ENCODE results near the gene OR51V1.

Gene OR51V1

GRCh38 chr11:5192738-5193137, 7.7 kb downstream of the OR51V1 start:
- Histone ChIP-seq H3K36me3 (ENCODE audit: insufficient read depth) (no peaks in the 10 kb centered on the region), H3K4me3 (IDR thresholded peaks at IDR 0.05; ENCODE audit: insufficient read depth, low read depth, low read length) (no peak overlapping the region), H2AFZ (ENCODE audit: low read depth) (no peak overlapping the region), H3K27ac (no peak overlapping the region), H3K4me1 (ENCODE audit: low read depth, poor library complexity, severe bottlenecking) (no peaks in the 10 kb centered on the region), H3K27me3 (ENCODE audit: insufficient read depth, low read depth) (no peaks in the 10 kb centered on the region), H3K4me2 (no peak overlapping the region), H3K9ac (no peak overlapping the region), H3K79me2 (ENCODE audit: insufficient read depth, low read depth) (no peaks in the 10 kb centered on the region), H4K20me1 (ENCODE audit: insufficient read depth) (no peaks in the 10 kb centered on the region)
- TF ChIP-seq, protein P1, sequence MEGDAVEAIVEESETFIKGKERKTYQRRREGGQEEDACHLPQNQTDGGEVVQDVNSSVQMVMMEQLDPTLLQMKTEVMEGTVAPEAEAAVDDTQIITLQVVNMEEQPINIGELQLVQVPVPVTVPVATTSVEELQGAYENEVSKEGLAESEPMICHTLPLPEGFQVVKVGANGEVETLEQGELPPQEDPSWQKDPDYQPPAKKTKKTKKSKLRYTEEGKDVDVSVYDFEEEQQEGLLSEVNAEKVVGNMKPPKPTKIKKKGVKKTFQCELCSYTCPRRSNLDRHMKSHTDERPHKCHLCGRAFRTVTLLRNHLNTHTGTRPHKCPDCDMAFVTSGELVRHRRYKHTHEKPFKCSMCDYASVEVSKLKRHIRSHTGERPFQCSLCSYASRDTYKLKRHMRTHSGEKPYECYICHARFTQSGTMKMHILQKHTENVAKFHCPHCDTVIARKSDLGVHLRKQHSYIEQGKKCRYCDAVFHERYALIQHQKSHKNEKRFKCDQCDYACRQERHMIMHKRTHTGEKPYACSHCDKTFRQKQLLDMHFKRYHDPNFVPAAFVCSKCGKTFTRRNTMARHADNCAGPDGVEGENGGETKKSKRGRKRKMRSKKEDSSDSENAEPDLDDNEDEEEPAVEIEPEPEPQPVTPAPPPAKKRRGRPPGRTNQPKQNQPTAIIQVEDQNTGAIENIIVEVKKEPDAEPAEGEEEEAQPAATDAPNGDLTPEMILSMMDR (conservative IDR thresholded peaks at IDR 0.05; ENCODE audit: low read depth, low read length), result no peak

- TF ChIP-seq, protein P1 (conservative IDR thresholded peaks at IDR 0.05; ENCODE audit: low read depth, low read length), result no peak
- no peaks in the 10 kb centered on the region for H3K36me3 ChIP-seq (ENCODE audit: insufficient read depth)
- H3K4me3 ChIP-seq (IDR thresholded peaks at IDR 0.05; ENCODE audit: insufficient read depth, low read depth, low read length), result no peak overlapping the region
- no peak overlapping the region for H2AFZ ChIP-seq (ENCODE audit: low read depth)
- H3K9ac ChIP-seq, result no peak overlapping the region
- H3K4me1 ChIP-seq (ENCODE audit: low read depth, poor library complexity, severe bottlenecking), result no peaks in the 10 kb centered on the region
- no peaks in the 10 kb centered on the region for H3K27me3 ChIP-seq (ENCODE audit: insufficient read depth, low read depth)
- no peaks in the 10 kb centered on the region for H3K79me2 ChIP-seq (ENCODE audit: insufficient read depth, low read depth)
- H3K27ac ChIP-seq, result no peak overlapping the region
- no peak overlapping the region for H3K4me2 ChIP-seq
- no peaks in the 10 kb centered on the region for H4K20me1 ChIP-seq (ENCODE audit: insufficient read depth)
These were observed 12.3 kb downstream of the OR51V1 start for GRCh38 chr11:5188201-5188600.

- TF ChIP-seq, protein P1 (conservative IDR thresholded peaks at IDR 0.05; ENCODE audit: low read depth, low read length), result no peak
- Histone ChIP-seq H3K36me3 (ENCODE audit: insufficient read depth) (no peaks in the 10 kb centered on the region), H4K20me1 (ENCODE audit: insufficient read depth) (no peaks in the 10 kb centered on the region), H3K27me3 (ENCODE audit: insufficient read depth, low read depth) (no peaks in the 10 kb centered on the region), H3K27ac (no peak overlapping the region), H2AFZ (ENCODE audit: low read depth) (no peak overlapping the region), H3K4me2 (no peak overlapping the region), H3K4me3 (IDR thresholded peaks at IDR 0.05; ENCODE audit: insufficient read depth, low read depth, low read length) (no peak overlapping the region), H3K79me2 (ENCODE audit: insufficient read depth, low read depth) (no peaks in the 10 kb centered on the region), H3K9ac (no peak overlapping the region), H3K4me1 (ENCODE audit: low read depth, poor library complexity, severe bottlenecking) (no peaks in the 10 kb centered on the region)
These were observed 22.2 kb downstream of the OR51V1 start for GRCh38 chr11:5178046-5178837.

GRCh38 chr11:5174934-5175333, 25.5 kb downstream of the OR51V1 start:
- no peak overlapping the region for H3K4me2 ChIP-seq
- H4K20me1 ChIP-seq (ENCODE audit: insufficient read depth), result no peaks in the 10 kb centered on the region
- TF ChIP-seq, protein P1 (conservative IDR thresholded peaks at IDR 0.05; ENCODE audit: low read depth, low read length), result no peak
- H2AFZ ChIP-seq (ENCODE audit: low read depth), result no peak overlapping the region
- H3K27ac ChIP-seq, result no peak overlapping the region
- H3K36me3 ChIP-seq (ENCODE audit: insufficient read depth), result no peaks in the 10 kb centered on the region
- no peak overlapping the region for H3K4me3 ChIP-seq (IDR thresholded peaks at IDR 0.05; ENCODE audit: insufficient read depth, low read depth, low read length)
- no peak overlapping the region for H3K9ac ChIP-seq
- no peaks in the 10 kb centered on the region for H3K79me2 ChIP-seq (ENCODE audit: insufficient read depth, low read depth)
- no peaks in the 10 kb centered on the region for H3K27me3 ChIP-seq (ENCODE audit: insufficient read depth, low read depth)
- no peaks in the 10 kb centered on the region for H3K4me1 ChIP-seq (ENCODE audit: low read depth, poor library complexity, severe bottlenecking)

Measured in KMS-11 (cell line).